Heart left ventricle (tissue), 16 donors: Measurements from ENCODE around the gene RPL29. TPM values are rescaled to one million over a fixed set of nuclear protein-coding genes. Genes with fewer than 3 reads are reported as not detected.
A peak's percentile ranks its signal among the peaks of the same experiment; 100 is the strongest.

ENCODE experiments used
- ATAC-seq, 4 donors: fragments of 200-7000 bp; cut with Tn5 transposase; one replicate each; pipeline ENCODE4 v1.9.1; 2020 to 2022; ENCODE audit warnings: moderate library complexity in 4 of 4, mild to moderate bottlenecking in 3 of 4, moderate number of reproducible peaks in 1 of 4
- DNase-seq, 5 donors: peaks; one replicate each; pipeline ENCODE4 v3.0.0-alpha.2; 2020
- H3K27ac ChIP-seq, 12 donors: fragments of 200-600 bp; sonication (generic) in 4 of 12; one replicate each; pipeline versions ENCODE4 v1.5.0 to v1.8.0; 2016 to 2022; ENCODE audit warnings: mild to moderate bottlenecking in 2 of 12
- H3K27me3 ChIP-seq, 9 donors: fragments of 200-600 bp; sonication (generic) in 2 of 9; one replicate each; pipeline versions ENCODE4 v1.5.1 to v1.8.0; 2016 to 2022; ENCODE audit warnings: mild to moderate bottlenecking in 3 of 9
- H3K36me3 ChIP-seq, 9 donors: fragments of 200-600 bp; sonication (generic) in 2 of 9; one replicate each; pipeline versions ENCODE4 v1.5.0 to v1.8.0; 2018 to 2022; ENCODE audit warnings: mild to moderate bottlenecking in 2 of 9
- H3K4me1 ChIP-seq, 12 donors: fragments of 200-600 bp; sonication (generic) in 4 of 12; one replicate each; pipeline versions ENCODE4 v1.5.0 to v1.8.0; 2016 to 2022; ENCODE audit warnings: mild to moderate bottlenecking in 3 of 12
- H3K4me3 ChIP-seq, 12 donors: fragments of 200-600 bp; sonication (generic) in 4 of 12; one replicate each; pipeline versions ENCODE4 v1.5.0 to v1.8.0; 2017 to 2022; ENCODE audit warnings: mild to moderate bottlenecking in 9 of 12, moderate library complexity in 4 of 12
- H3K9me3 ChIP-seq, 12 donors: fragments of 200-600 bp; sonication (generic) in 4 of 12; one replicate each; pipeline versions ENCODE4 v1.5.0 to v1.8.0; 2016 to 2022; ENCODE audit warnings: mild to moderate bottlenecking in 1 of 12
- CTCF ChIP-seq, 12 donors: fragments of 200-600 bp; sonication (generic) in 4 of 12; IDR thresholded peaks; one replicate each; pipeline versions ENCODE4 v1.5.0 to v1.8.0; 2018 to 2022; ENCODE audit warnings: antibody characterized with exemption in 12 of 12, mild to moderate bottlenecking in 5 of 12
- POLR2A ChIP-seq, 2 donors: fragments of 450-650 bp; IDR thresholded peaks; one replicate each; pipeline ENCODE4 v1.6.1; 2017; ENCODE audit warnings: antibody characterized with exemption in 2 of 2, mild to moderate bottlenecking in 2 of 2, moderate library complexity in 2 of 2
- WGBS, 4 donors: extraction: QIAGEN DNeasy Blood & Tissue Kit in 2 of 4; methylation state at CpG; one replicate each; pipeline versions ENCODE4 v1.1.5 to v1.1.7; 2013 to 2018; 5-methylcytosine and 5-hydroxymethylcytosine counted together
- intact Hi-C, 10 donors: fragments of 100-400 bp; cut with DNase I; formaldehyde crosslinking; loops; one replicate each; pipeline versions ENCODE4 v1.11.1 to v1.14.2; 2022
- polyA plus RNA-seq, 2 donors: library from polyadenylated mRNA; stranded (reverse); fragments of 200-250 nt; gene quantifications; one replicate each; pipeline ENCODE4 v1.2.3, GENCODE V29; 2013
- total RNA-seq, 9 donors: library from RNA; depleted of rRNA in 2 of 9; stranded (reverse); fragments of >200 nt in 2 of 9; fragmentation: NEBNext Ultra II Directional in 3 of 9; extraction: Animal tissue kit (Norgen Biotek cat#: 25700) in 3 of 9; gene quantifications; one replicate each; pipeline versions ENCODE4 v1.1.0 to v1.2.4, GENCODE V29; 2016 to 2023
- donor health status: ischemic (EF 13 %, LVEDD 7.1; RV severe dilation, severe dysfunction).
- donor health status: healthy with polysubstance abuse.
- donor health status: DM: no; HTN: yes; CAD: no.
- donor health status: DM: no; HTN: no; CAD: no.
- donor health status: ischemic (EF 25% LVEDD 6.9; RV normal size, moderate dysfunction).
- donor health status: ischemic (EF 25% LVEDD 5.7; RV mildly dilated, moderate dysfunction).
- donor health status: healthy.
- donor health status: DM: yes; HTN: yes; CAD: no.
- donor health status: ischemic (EF 35%, LVEDD 5.7; RV mildly dilated, moderate dysfunction).
- donor health status: nonischemic (EF 11% LVEDD 7.7; RV severe dilation, severe dysfunction).
- donor health status: DM: yes; HTN: yes; CAD: no.
- donor health status: PGD.
- donor health status: ischemic (EF 29% LVEDD 5.4; RV normal size, mild dysfunction).
- donor health status: nonischemic (EF 23%, LVEDD 6.1; RV moderate dilation, normal function).

RPL29 gene
- total and polyA plus RNA-seq, 11 donors = 515 to 1,405 (median 731) TPM

DNA sequence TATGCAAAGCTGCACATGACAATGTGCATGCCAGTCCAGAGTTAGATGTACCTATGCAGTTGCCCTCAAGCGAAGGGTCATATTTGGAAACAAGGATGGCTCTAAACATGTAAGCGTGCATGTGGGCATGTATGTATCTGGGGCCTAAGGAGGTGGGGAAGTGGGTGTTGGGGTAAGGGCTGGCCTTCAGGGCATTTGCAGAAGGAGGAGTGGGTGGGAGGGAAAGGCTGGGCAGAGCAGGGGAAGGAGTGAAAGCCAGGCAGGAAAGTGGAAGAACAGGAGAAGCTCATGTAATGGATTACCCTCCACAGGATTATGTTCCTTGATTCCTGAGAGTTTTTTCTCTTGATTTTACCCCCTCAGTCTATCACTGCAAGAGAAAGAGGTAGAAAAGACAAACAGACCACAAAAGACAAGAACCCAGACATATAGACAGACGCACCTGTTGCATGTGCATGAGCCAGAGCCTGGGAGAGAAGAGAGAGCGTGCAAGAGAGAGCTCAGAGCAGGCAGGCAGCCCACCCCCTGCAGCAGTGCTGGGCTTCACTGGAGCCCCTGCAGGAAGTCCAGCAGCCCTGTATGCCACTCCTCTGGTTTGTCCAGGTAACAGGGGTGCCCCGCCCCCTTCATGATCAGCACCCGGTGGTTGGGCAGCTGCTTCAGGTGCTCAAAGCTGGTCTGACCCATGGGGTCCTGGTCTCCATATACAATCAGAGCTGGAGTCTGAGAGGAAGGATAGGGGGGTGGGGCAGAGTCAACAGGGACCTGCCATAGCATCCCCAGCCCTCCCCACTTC is 26.6 kb downstream of the RPL29 start:
- Histone ChIP-seq H3K4me1 (peaks cover 3 to 81% (median 33%) of the 10 kb centered on the region in 12 donors), H3K4me3 (peak overlapping the region in 1 of 12 donors; percentile 75), H3K9me3 (no peaks in the 10 kb centered on the region), H3K36me3 (peaks cover 0 to 10% (median 0%) of the 10 kb centered on the region in 9 donors), H3K27ac (peak overlapping the region in 2 of 12 donors; percentile 95 to 98), H3K27me3 (no peaks in the 10 kb centered on the region)
- no peak for TF ChIP-seq POLR2A (IDR thresholded peaks at IDR 0.05)
- TF ChIP-seq CTCF (IDR thresholded peaks at IDR 0.05) = no peak
- ATAC-seq (no peak), DNase-seq (no peak)
- intact Hi-C loops = loop anchor here in 1 of 10 donors (10.0 kb wide), 1 partner anchor 1614 kb away; the partner anchor contains the start of genes CYB561D2, NPRL2 and TMEM115
- 85 to 88% (median 86%) methylated on average over 5 to 6 of the region's 6 CpGs for WGBS, 4 donors

DNA sequence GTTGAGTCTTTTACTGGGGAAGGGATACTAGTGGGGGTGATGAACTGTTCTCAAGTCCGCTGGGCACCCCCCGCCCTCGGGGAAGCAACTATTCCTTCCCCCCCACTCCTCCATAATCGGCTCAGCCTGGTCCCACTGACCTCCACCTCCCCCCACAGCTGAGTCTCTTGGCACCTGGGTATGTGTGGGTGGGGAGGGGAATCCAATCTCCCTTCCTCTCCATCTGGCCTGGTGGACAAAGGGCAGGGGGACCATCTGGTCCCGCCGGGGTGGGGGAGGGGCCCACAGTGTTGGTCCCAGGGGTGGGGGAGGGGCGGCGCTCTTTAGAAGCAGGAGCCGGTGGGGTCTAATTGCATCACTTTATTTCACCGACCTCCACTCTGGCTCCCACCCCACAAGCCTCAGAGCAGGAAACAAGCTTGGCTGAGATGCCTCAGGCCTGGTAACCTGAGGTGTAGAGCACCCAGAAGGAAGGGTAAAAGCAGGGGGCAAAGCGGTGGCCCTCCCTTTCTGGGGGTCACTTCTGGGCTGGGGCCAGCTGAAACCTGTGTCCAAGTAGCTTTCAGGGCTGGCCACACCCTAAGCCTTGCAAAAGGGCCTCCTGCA is 27.4 kb downstream of the RPL29 start:
- H3K27ac ChIP-seq = peak overlapping the region; percentile 83 to 98 (median 96)
- WGBS, 4 donors = 19 to 22% (median 20%) methylated on average over 6 to 11 of the region's 11 CpGs
- peaks cover 0 to 10% (median 0%) of the 10 kb centered on the region in 9 donors for H3K36me3 ChIP-seq
- H3K9me3 ChIP-seq = no peaks in the 10 kb centered on the region
- peak in 3 of 4 donors; percentile 2 to 17 (median 12) for ATAC-seq
- peak overlapping the region; percentile 69 to 97 (median 84) for H3K4me3 ChIP-seq
- no peak for TF ChIP-seq CTCF (IDR thresholded peaks at IDR 0.05)
- TF ChIP-seq POLR2A (IDR thresholded peaks at IDR 0.05) = no peak
- DNase-seq = peak in 3 of 5 donors; percentile 44 to 53 (median 49)
- H3K4me1 ChIP-seq = peaks cover 3 to 82% (median 36%) of the 10 kb centered on the region in 12 donors
- H3K27me3 ChIP-seq = no peaks in the 10 kb centered on the region
- intact Hi-C loops = loop anchor here in 1 of 10 donors (10.0 kb wide), 1 partner anchor 1613 kb away; the partner anchor contains the start of genes CYB561D2, NPRL2 and TMEM115

GRCh38 chr3:51967384-51968169 is 28.1 kb downstream of the RPL29 start, which contains the start of gene PCBP4:
Gene PCBP4 (minus strand): TSS chr3:51967454. CDS start chr3:51961240, 6,214 bp downstream.
- Histone ChIP-seq H3K36me3 (peaks cover 0 to 10% (median 0%) of the 10 kb centered on the region in 9 donors), H3K4me1 (peaks cover 3 to 82% (median 39%) of the 10 kb centered on the region in 12 donors), H3K4me3 (peak within 1 kb of the TSS; percentile 72 to 97 (median 84)), H3K27ac (peak within 1 kb of the TSS; percentile 83 to 98 (median 96)), H3K9me3 (no peaks in the 10 kb centered on the region), H3K27me3 (no peaks in the 10 kb centered on the region)
- TF ChIP-seq POLR2A (IDR thresholded peaks at IDR 0.05) = peak in 1 of 2 donors; percentile 74
- TF ChIP-seq CTCF (IDR thresholded peaks at IDR 0.05) = peak in 2 of 12 donors; percentile 3 to 8
- DNase-seq (peak; percentile 84 to 89 (median 87)), ATAC-seq (peak; percentile 67 to 75 (median 70))
- intact Hi-C loops = loop anchor here in 1 of 10 donors (10.0 kb wide), 1 partner anchor 1613 kb away; the partner anchor contains the start of genes CYB561D2, NPRL2 and TMEM115
- WGBS, 4 donors = 1 to 3% (median 2%) methylated on average over 4 to 90 of the region's 90 CpGs
